GM18505 (cell line): ENCODE measurements around the gene DGLUCY.
"Not testable (repeated sequence)": the region's sequence is repeated elsewhere in the genome, so short reads cannot be mapped to it uniquely, and the experiment has no call there.

Experiments used
- ATAC-seq: cut with Tn5 transposase; IDR thresholded peaks from one replicate; pipeline ENCODE4 v1.9.1; 2021; ENCODE audit not compliant: unreplicated experiment
- POLR2A ChIP-seq: IDR thresholded peaks from 4 replicates; pipeline ENCODE4 v1.6.1; 2011; ENCODE audit warnings: borderline replicate concordance; ENCODE audit not compliant: insufficient read depth, insufficient read length; ENCODE audit errors: extremely low read depth

The DGLUCY gene

DNA sequence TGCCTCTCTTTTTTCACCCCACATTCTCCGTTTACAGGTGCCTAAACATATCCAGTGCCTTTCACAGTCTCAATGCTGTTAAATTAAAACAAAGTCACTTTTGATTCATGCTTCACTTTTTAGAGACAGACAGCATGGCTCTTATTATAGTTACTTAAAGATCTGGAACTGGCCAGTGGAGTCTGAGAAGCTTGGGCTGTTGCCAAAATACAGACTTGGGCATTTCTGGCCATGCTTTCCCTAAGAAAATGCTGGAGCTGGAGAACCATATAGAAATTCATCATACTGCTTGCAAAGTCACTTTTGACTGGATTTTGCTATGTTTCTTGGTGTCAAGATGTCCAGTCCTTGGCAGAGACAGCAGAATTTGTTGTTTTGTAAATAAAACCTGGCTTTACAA is 142.8 kb downstream of the DGLUCY start:
- ATAC-seq: no peak

DNA sequence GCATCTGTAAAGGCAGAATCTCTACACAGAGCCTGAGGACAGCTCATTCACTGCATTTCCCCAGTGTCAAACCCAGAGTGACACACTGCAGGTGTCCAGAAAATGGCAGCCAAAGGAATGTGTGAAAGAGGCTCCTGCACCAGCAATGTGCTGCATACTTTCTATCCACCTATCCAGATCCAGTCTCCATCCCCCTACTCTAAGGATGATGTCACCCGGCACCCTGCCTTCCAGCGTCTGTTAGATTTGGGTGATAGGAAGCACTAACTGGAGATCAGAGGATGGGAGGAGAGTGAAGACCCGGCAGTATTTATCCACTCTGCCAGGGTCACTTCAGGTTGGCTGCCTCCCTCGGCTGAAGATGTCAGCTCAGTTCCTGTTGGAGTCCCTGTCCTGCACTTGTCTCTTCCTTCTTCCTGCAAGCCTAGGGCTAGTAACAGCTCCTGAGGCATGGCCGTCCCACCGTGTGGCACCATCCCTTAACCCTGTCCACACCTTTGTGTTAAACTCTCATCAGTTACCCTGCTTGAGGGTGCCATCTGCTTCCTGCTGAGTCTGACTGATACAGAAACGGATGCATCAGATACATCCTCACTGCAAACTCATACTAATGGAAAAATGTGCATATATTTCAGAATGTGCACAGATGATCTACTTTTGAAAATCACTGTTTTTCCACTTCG is 143.6 kb downstream of the DGLUCY start:
- TF ChIP-seq POLR2A: no peak
- ATAC-seq: no peak

More for the DNA sequence above, 142.8 kb downstream of the DGLUCY start:
- no peak for TF ChIP-seq POLR2A

DNA sequence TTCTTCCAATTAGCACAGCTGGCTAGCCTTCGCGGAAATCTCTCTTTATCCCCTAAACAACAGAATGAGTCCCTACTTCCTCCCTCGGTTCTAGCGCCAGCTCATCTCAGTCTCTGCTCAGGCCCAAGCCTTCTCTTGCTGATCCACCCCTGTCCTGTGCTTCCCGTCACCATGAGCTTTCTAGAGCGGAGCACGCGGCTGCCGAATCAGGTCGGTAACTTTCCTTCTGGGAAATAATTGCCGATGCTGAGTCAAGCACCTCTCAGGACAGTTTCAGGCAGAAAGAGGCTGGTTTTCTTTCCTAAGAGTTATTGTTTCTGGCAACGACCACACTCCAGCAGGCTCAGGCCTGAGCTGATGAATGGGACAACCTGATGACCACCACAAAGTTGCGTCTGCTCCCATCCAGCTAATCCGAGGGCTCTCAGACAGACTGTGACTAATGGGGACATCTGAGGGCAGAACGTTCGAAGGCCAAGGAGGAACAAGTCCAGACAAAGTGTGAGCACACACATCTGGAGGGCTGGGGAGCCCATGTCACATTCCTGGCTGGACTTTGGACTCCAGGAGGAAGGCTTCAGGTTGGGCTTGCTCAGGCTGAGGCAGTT is 144.2 kb downstream of the DGLUCY start:
- no peak for TF ChIP-seq POLR2A
- ATAC-seq: no peak

DNA sequence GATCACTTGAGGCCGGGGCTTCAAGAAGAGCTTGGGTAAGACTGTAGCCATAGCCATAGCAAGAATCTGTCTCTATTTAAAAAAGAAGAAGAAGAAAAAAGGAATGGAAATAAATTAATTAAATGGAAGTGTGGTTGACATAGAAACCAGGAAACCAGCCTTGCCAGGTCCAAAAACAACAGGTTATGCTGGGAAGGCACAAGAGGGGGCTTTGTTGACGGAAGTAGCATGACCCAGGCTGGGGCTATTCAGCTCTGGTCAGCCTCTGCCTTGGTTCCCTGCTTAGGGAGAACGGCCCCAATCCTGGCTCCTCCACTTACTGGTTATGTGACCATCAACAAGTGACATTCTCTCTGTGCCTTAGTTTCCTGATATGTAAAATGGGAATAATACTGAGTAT is 145.0 kb downstream of the DGLUCY start:
- ATAC-seq: no peak
- TF ChIP-seq POLR2A: no peak

DNA sequence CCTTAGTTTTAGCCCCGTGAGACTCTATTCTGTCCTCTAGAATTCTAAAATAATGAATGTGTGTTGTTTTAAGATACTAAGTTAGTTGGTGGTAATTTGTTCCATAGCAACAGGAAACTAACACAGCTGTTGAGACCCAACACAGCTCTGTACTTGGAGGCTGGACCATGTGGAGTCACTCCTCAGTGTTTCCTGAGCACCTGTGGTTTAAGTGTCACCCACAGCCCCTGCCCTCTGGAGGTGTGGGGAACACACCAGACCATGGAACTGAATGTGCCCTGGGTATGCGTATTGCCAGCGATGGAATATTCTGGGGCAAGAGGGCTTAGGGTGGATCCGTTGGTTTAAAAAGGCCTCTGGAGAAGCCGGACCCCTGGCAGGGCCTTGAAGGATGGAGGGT is 147.2 kb downstream of the DGLUCY start:
- no peak for ATAC-seq
- TF ChIP-seq POLR2A: no peak

DNA sequence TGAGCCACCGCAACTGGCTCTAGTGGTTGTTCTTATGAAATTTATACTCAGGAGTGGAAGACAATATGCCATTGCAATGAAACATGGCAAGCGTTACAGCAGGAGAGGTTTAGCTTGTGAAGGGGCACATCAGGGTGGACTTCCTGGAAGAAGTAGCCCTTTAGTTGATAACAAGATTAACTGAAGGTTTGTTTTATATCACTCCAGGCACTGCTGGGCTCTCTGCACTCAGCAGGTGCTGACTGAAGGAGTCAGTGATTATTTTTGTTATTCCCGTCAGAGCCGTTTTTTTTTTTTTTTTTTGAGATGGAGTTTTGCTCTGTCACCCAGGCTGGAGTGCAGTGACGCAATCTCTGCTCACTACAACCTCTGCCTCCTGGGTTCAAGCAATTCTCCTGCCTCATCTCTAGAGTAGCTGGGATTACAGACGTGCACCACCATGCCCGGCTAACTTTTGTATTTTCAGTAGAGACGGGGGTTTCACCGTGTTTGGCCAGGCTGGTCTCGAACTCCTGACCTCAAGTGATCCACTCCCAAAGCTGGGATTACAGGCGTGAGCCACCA is 148.2 kb downstream of the DGLUCY start:
- no peak for ATAC-seq
- no peak for TF ChIP-seq POLR2A

DNA sequence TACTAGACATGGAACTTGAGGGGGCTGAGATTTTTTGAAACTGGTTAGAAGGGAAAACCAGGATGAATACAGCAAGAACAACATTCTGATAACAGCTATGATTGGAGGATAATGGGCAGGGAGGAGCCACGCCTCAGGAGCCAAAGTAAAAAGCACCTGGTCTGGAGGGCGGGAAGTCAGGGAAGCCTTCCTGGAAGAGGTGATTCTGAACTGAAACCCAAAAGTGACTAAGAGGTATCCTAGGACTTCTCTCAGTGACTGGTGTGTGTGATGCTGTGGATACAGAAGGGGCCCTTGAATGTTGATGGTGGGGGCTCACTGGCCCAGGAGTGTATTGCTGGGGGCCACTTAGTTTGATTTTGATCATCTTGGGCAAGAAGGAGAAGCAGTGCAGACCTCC is 149.5 kb downstream of the DGLUCY start:
- no peak for TF ChIP-seq POLR2A
- ATAC-seq: no peak

DNA sequence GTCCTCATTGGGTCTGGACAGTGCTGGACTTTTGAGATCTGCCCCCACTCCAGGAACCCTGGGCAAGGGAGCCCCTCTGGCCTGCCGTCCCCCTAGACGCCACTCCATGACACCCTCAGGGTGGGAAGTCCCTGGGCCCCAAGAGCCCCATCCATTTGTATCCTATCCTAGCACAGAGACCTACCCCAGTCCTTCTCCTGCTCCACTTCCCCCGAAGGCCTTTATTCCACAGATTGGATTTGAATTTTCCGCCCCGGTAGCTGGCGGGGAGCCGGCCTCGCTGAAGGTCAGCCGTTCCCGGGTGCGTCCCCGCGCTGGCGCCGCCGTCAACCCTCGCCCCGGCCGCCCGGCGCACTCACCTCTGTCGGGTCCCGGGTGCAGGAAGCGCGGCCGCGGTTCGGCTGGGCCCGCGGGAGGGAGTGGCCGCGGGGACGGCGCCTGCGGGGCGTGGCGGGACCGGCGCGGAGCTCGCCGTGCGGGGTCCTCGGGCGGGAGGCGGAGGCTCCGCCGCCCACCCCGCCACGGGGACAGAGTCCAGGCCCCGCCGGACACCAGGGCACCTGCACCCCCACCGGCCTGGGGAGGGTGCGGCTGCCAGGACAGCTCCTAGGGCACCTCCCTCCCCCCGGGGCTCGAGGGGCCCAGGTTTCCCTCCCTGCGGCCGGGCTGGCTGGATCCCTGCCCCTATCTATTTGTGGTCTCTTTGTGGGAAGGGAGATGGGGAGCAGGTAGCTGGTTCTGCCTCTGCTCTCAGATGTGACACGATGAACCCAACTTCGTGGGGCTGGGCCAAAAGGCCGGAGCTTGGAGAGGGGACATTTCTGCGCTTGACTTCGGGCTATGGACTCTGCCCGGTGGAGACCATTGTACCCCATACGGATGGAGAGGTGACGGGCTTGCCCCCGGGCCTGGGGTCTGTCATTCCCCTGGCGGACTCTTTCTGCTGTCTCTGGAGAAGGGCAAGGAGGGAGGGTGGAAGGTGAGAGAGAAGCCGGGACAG is 150.6 kb downstream of the DGLUCY start:
- ATAC-seq: no peak
- TF ChIP-seq POLR2A: peak; percentile 5

DNA sequence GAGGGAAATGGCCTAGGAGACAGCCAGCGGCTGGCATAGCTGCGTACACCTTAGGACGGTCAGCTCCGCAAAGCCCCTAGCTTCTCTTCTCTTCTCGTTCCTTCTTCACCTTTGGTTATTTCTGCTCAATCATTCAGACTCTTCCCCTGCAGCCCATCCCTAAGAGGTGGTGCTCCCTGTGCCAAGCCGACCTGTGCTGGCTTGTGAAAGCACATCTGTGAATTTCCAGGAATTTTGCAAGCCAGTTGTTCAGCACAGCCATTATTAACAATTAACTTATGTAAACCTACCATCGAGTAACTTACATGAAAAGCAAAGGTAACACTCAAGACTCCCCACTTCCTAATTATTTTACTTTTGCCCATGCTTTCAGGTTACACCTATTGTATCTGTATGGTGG is 151.5 kb downstream of the DGLUCY start:
- no peak for ATAC-seq
- TF ChIP-seq POLR2A: no peak

DNA sequence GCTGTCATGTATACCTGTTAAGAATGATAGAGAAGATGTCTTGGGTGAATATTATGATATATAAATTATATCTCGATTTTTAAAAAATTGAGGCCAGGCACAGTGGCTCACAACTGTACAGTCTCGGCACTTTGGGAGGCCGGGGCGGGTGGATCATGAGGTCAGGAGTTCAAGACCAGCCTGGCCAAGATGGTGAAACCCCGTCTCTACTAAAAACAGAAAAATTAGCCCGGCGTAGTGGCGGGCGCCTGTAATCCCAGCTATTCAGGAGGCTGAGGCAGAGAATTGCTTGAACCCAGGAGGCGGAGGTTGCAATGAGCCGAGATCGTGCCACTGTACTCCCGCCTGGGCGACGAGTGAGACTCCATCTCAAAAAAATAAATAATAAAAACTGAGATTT is 152.4 kb downstream of the DGLUCY start:
- ATAC-seq: not testable (repeated sequence)

DNA sequence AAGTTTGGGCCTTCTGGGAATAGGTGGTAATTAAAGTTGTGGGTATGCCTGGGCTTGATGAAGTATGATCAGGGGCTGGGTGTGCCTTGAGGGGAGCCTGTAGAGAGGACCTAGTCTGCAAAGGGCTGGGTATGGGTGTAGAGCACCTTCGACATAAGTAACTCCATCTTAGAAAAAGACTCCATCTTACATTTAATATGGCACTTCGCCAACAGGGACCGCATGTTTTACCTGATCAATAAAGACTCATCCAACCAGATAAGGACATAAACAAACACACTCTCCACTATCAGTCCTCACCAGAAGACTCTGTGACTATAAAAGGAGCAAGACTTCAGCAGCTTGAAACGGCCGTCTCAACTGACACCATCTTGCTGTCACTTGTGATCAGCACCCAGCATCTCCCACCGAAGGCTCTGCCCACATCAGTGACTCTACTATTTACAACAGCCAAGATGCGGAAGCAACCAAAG is 154.1 kb downstream of the DGLUCY start:
- ATAC-seq: no peak
- no peak for TF ChIP-seq POLR2A

DNA sequence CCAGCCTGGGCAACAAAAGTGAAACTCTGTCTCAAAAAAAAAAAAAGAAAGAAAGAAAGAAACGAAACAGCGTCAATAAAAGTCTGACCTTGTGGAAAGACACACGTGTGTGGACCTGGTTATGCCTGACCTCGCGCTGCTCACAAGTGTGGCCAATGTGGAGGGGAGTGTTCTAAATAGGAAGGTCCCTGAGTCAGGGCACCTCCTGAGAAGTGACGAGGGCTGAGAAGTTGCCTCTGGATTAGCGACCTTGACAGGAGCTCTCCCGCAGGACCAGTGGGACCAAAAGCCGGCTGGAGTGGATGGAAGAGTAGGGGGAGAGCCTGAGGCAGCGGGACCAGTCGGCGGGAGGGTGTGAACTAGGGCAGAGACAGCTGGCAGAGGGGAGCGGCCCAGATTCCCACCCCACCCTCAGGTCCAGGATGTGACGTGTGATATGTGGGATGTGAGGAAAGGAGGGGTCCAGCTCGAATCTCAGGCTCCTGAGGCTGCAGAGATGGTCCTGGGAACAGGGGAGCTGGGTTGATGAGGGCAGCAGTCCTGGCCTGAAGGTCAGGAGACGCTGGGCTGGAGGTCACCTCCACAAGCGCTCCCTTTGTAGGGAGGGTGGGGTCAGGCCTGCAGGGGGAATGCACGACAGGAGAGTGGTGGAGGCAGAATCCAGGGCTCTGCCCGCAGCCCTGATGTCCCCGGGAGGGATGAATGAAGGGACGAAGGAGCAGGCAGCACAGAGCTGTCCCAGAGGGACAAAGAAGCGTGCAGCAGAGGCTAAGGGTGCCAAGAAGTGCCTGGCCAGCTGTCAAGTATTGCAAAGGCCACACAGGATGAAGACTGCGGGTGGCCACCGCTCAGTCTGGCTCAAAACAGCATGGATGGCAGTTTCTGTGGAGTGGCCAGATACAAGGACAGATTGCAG is 155.5 kb downstream of the DGLUCY start:
- no peak for ATAC-seq
- no peak for TF ChIP-seq POLR2A
